SK-N-MC (cell line): ENCODE results near the gene GTF2IRD1.
A peak's percentile ranks its signal among the peaks of the same experiment; 100 is the strongest.

ENCODE experiments used
- DNase-seq: peaks from one replicate; pipeline ENCODE4 v3.0.0-alpha.2; 2011; ENCODE audit warnings: low read depth, low spot score
- H3K27ac ChIP-seq: fragments of 200-600 bp; sonication (generic); 2 replicates; pipeline ENCODE4 v1.5.1; 2016; ENCODE audit warnings: mixed run types
- H3K36me3 ChIP-seq: fragments of 200-600 bp; sonication (generic); 2 replicates; pipeline ENCODE4 v1.6.1; 2017; ENCODE audit warnings: antibody characterized with exemption, low read length, mixed read lengths; ENCODE audit not compliant: insufficient read depth
- H3K4me3 ChIP-seq: fragments of 200-600 bp; sonication (generic); 2 replicates; pipeline ENCODE4 v1.5.1; 2016
- H3K9ac ChIP-seq: fragments of 200-600 bp; sonication (generic); 2 replicates; pipeline ENCODE4 v1.8.0; 2017; ENCODE audit warnings: mixed run types, mixed read lengths; ENCODE audit not compliant: insufficient read length
- H3K9me3 ChIP-seq: fragments of 200-600 bp; sonication (generic); 2 replicates; pipeline ENCODE4 v1.6.1; 2017; ENCODE audit warnings: low read depth, mild to moderate bottlenecking, antibody characterized with exemption, low read length, moderate library complexity, mixed read lengths
- EZH2 ChIP-seq: fragments of 200-600 bp; sonication (generic); IDR thresholded peaks from one replicate; pipeline ENCODE4 v1.6.1; 2017; ENCODE audit warnings: antibody characterized with exemption
- FOXP2 ChIP-seq: optimal IDR thresholded peaks from 2 replicates; pipeline ENCODE3; 2011; ENCODE audit warnings: mild to moderate bottlenecking, moderate library complexity; ENCODE audit not compliant: insufficient read depth; ENCODE audit errors: extremely low read length, control extremely low read depth
- POLR2AphosphoS5 ChIP-seq: IDR thresholded peaks from 2 replicates; pipeline ENCODE4 v1.6.1; 2012; ENCODE audit warnings: mild to moderate bottlenecking, low read depth, low read length, borderline replicate concordance

The GTF2IRD1 gene

GRCh38 chr7:74498996-74499834 is 45.5 kb downstream of the GTF2IRD1 start:
- H3K36me3 ChIP-seq = peaks cover 13% of the 10 kb centered on the region; the same call in 1 of the 2 replicates
- no peak overlapping the region for H3K27ac ChIP-seq
- no peak overlapping the region for H3K9ac ChIP-seq
- DNase-seq = no peak
- no peaks in the 10 kb centered on the region for H3K9me3 ChIP-seq
- TF ChIP-seq FOXP2 = no peak
- H3K4me3 ChIP-seq = no peak overlapping the region

GRCh38 chr7:74499835-74500388 is 46.2 kb downstream of the GTF2IRD1 start:
- H3K4me3 ChIP-seq = no peak overlapping the region
- TF ChIP-seq FOXP2 = no peak
- no peak for TF ChIP-seq POLR2AphosphoS5
- no peak for TF ChIP-seq EZH2
- H3K36me3 ChIP-seq = peaks cover 14% of the 10 kb centered on the region; the same call in 1 of the 2 replicates
- H3K27ac ChIP-seq = peak overlapping the region; percentile 44; the same call in 1 of the 2 replicates
- H3K9me3 ChIP-seq = no peaks in the 10 kb centered on the region
- DNase-seq = no peak
- no peak overlapping the region for H3K9ac ChIP-seq

- TF ChIP-seq EZH2 (no peak), FOXP2 (no peak), POLR2AphosphoS5 (no peak)
- DNase-seq = no peak
- no peak overlapping the region for H3K27ac ChIP-seq
Measured at GRCh38 chr7:74501298-74501697, 47.6 kb downstream of the GTF2IRD1 start.

GRCh38 chr7:74502216-74502891 is 48.6 kb downstream of the GTF2IRD1 start:
- no peak overlapping the region for H3K4me3 ChIP-seq
- peaks cover 18% of the 10 kb centered on the region; the same call in 1 of the 2 replicates for H3K36me3 ChIP-seq
- DNase-seq = no peak
- no peak for TF ChIP-seq POLR2AphosphoS5
- TF ChIP-seq FOXP2 = no peak
- no peak for TF ChIP-seq EZH2
- no peak overlapping the region for H3K27ac ChIP-seq
- H3K9me3 ChIP-seq = no peaks in the 10 kb centered on the region
- H3K9ac ChIP-seq = no peak overlapping the region

More at GRCh38 chr7:74501298-74501697, 47.6 kb downstream of the GTF2IRD1 start:
- Histone ChIP-seq H3K4me3 (no peak overlapping the region), H3K36me3 (peaks cover 18% of the 10 kb centered on the region; the same call in 1 of the 2 replicates), H3K9me3 (no peaks in the 10 kb centered on the region), H3K9ac (no peak overlapping the region)

GRCh38 chr7:74503061-74503460 is 49.4 kb downstream of the GTF2IRD1 start:
- Histone ChIP-seq H3K9me3 (no peaks in the 10 kb centered on the region), H3K27ac (no peak overlapping the region), H3K9ac (no peak overlapping the region), H3K4me3 (no peak overlapping the region), H3K36me3 (peaks cover 21% of the 10 kb centered on the region; the same call in 1 of the 2 replicates)
- no peak for TF ChIP-seq POLR2AphosphoS5
- no peak for TF ChIP-seq EZH2
- TF ChIP-seq FOXP2 = no peak
- no peak for DNase-seq

GRCh38 chr7:74503943-74504342 is 50.2 kb downstream of the GTF2IRD1 start:
- TF ChIP-seq POLR2AphosphoS5 (no peak), FOXP2 (no peak), EZH2 (no peak)
- Histone ChIP-seq H3K36me3 (peaks cover 21% of the 10 kb centered on the region; the same call in 1 of the 2 replicates), H3K9me3 (no peaks in the 10 kb centered on the region), H3K4me3 (no peak overlapping the region), H3K27ac (no peak overlapping the region), H3K9ac (no peak overlapping the region)
- no peak for DNase-seq

- TF ChIP-seq FOXP2 = no peak
- TF ChIP-seq EZH2 = no peak
- no peak for TF ChIP-seq POLR2AphosphoS5
- Histone ChIP-seq H3K9me3 (no peaks in the 10 kb centered on the region), H3K36me3 (peaks cover 15% of the 10 kb centered on the region; the same call in 1 of the 2 replicates), H3K9ac (no peak overlapping the region), H3K27ac (no peak overlapping the region), H3K4me3 (no peak overlapping the region)
- no peak for DNase-seq
Measured at GRCh38 chr7:74505471-74506324, 52.0 kb downstream of the GTF2IRD1 start.
